Body of pancreas (tissue), 4 donors: Measurements from ENCODE around the gene LRP11. TPM values are rescaled to one million over a fixed set of nuclear protein-coding genes. Genes with fewer than 3 reads are reported as not detected.
"Not testable (repeated sequence)": the region's sequence is repeated elsewhere in the genome, so short reads cannot be mapped to it uniquely, and the experiment has no call there.

ENCODE experiments used
- ATAC-seq: fragments of 150-250 bp; one replicate; pipeline ENCODE4 v1.9.1; 2016
- DNase-seq, 4 donors: peaks; one replicate each; pipeline ENCODE4 v3.0.0-alpha.2; 2019
- H3K27ac ChIP-seq, 4 donors: fragments of 200-600 bp; sonication (generic); 1 replicate in 3 of 4; 2 replicates in 1 of 4; pipeline versions ENCODE4 v1.5.1 to v1.6.1; 2016 to 2019; ENCODE audit warnings: mild to moderate bottlenecking in 1 of 4, mixed read lengths in 1 of 4, moderate library complexity in 1 of 4
- H3K27me3 ChIP-seq, 2 donors: fragments of 200-600 bp; sonication (generic); one replicate each; pipeline ENCODE4 v1.6.0; 2016; ENCODE audit warnings: mild to moderate bottlenecking in 1 of 2
- H3K36me3 ChIP-seq, 2 donors: fragments of 200-600 bp; sonication (generic); replicated peaks in 1 of 2; 2 replicates each; pipeline ENCODE4 v1.5.1; 2016; ENCODE audit warnings: low read depth in 2 of 2; ENCODE audit not compliant: insufficient read depth in 1 of 2
- H3K4me1 ChIP-seq: fragments of 200-600 bp; sonication (generic); one replicate; pipeline ENCODE4 v1.6.0; 2016
- H3K4me3 ChIP-seq, 2 donors: fragments of 200-600 bp; sonication (generic); 1 replicate in 1 of 2; 2 replicates in 1 of 2; pipeline ENCODE4 v1.5.1; 2016 to 2019
- H3K9me3 ChIP-seq, 3 donors: fragments of 200-600 bp; sonication (generic); 1 replicate in 2 of 3; 2 replicates in 1 of 3; pipeline ENCODE4 v1.5.1; 2016
- POLR2A ChIP-seq, 3 donors: fragments of 450-650 bp; IDR thresholded peaks; one replicate each; pipeline ENCODE4 v1.6.1; 2016; ENCODE audit warnings: antibody characterized with exemption in 3 of 3, mild to moderate bottlenecking in 2 of 3
- WGBS, 2 donors: methylation state at CpG; one replicate each; pipeline ENCODE4 v1.1.5; 2017; 5-methylcytosine and 5-hydroxymethylcytosine counted together
- intact Hi-C: fragments of 100-400 bp; cut with DNase I; formaldehyde crosslinking; loops from one replicate; pipeline ENCODE4 v1.15.1; 2023
- total RNA-seq, 2 donors: library from RNA; depleted of rRNA; stranded (reverse); fragments of >200 nt; gene quantifications; one replicate each; pipeline ENCODE4 v1.1.0, GENCODE V29; 2016
- TF ChIP-seq, protein P1 (sequence below), 7 experiments: fragments of 450-650 bp in 4 of 7; fragments of 200-600 bp in 3 of 7; sonication (generic) in 3 of 7; IDR thresholded peaks; one replicate each; pipeline ENCODE4 v1.5.1; 2016 to 2019; ENCODE audit warnings: antibody characterized with exemption in 7 of 7

Gene LRP11, protein sequence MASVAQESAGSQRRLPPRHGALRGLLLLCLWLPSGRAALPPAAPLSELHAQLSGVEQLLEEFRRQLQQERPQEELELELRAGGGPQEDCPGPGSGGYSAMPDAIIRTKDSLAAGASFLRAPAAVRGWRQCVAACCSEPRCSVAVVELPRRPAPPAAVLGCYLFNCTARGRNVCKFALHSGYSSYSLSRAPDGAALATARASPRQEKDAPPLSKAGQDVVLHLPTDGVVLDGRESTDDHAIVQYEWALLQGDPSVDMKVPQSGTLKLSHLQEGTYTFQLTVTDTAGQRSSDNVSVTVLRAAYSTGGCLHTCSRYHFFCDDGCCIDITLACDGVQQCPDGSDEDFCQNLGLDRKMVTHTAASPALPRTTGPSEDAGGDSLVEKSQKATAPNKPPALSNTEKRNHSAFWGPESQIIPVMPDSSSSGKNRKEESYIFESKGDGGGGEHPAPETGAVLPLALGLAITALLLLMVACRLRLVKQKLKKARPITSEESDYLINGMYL
- 10 to 100 TPM; 21.0 to 28.0 TPM for total RNA-seq

DNA sequence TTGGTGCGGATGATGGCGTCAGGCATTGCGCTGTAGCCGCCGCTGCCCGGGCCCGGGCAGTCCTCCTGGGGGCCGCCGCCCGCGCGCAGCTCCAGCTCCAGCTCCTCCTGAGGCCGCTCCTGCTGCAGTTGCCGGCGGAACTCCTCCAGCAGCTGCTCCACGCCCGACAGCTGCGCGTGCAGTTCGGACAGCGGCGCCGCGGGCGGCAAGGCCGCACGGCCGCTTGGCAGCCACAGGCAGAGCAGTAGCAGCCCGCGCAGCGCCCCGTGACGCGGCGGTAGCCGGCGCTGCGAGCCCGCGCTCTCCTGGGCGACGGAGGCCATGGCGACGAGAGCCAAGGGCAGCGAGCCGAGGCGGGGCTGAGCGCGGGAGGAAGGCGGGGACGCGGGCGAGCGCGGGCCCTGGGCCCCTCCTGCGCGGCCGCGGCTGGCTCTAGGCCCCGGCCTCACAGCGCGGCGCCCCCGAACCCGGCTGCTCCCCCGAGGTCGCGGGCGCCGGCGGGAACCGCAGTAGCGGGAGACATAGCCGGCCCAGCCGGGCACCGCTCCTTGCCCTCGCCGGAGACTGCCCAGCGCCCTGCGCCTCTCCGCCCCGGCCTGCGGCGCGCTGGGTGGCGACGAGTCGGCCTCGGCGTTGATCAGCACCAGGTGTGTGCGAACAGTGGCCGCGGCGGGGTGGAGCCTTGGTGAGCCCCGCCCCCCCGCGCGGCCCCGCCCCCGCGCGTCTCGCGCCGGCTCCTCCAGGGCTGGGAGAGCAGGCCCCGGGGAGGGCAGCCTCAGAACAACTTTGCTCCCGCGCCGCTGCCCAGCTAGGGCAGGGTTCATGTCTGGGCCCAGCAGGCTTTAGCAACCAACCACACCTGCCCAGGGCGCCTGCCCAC lies at the start of gene LRP11:
TSS of gene LRP11 (minus strand) at position 662 of the 880 bp plus-strand sequence. CDS start at position 323, 339 bp downstream.
- peak within 1 kb of the TSS; percentile 38 to 64 for H3K4me3 ChIP-seq
- intact Hi-C loops = no loop called here
- H3K27me3 ChIP-seq = no peaks in the 10 kb centered on the region
- H3K9me3 ChIP-seq = no peaks in the 10 kb centered on the region
- no peaks in the 10 kb centered on the region for H3K36me3 ChIP-seq
- peak; percentile 72 to 89 (median 73) for TF ChIP-seq POLR2A (IDR thresholded peaks at IDR 0.05)
- TF ChIP-seq, protein P1, sequence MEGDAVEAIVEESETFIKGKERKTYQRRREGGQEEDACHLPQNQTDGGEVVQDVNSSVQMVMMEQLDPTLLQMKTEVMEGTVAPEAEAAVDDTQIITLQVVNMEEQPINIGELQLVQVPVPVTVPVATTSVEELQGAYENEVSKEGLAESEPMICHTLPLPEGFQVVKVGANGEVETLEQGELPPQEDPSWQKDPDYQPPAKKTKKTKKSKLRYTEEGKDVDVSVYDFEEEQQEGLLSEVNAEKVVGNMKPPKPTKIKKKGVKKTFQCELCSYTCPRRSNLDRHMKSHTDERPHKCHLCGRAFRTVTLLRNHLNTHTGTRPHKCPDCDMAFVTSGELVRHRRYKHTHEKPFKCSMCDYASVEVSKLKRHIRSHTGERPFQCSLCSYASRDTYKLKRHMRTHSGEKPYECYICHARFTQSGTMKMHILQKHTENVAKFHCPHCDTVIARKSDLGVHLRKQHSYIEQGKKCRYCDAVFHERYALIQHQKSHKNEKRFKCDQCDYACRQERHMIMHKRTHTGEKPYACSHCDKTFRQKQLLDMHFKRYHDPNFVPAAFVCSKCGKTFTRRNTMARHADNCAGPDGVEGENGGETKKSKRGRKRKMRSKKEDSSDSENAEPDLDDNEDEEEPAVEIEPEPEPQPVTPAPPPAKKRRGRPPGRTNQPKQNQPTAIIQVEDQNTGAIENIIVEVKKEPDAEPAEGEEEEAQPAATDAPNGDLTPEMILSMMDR (IDR thresholded peaks at IDR 0.05) = peak in 1 of 7 experiments; percentile 4
- ATAC-seq (peak; percentile 85), DNase-seq (peak; percentile 89 to 93 (median 90))
- H3K4me1 ChIP-seq = peaks cover 36% of the 10 kb centered on the region
- peak within 1 kb of the TSS; percentile 97 to 99 (median 98) for H3K27ac ChIP-seq
- 0% methylated on average over 17 to 110 of the region's 110 CpGs for WGBS, 2 donors

DNA sequence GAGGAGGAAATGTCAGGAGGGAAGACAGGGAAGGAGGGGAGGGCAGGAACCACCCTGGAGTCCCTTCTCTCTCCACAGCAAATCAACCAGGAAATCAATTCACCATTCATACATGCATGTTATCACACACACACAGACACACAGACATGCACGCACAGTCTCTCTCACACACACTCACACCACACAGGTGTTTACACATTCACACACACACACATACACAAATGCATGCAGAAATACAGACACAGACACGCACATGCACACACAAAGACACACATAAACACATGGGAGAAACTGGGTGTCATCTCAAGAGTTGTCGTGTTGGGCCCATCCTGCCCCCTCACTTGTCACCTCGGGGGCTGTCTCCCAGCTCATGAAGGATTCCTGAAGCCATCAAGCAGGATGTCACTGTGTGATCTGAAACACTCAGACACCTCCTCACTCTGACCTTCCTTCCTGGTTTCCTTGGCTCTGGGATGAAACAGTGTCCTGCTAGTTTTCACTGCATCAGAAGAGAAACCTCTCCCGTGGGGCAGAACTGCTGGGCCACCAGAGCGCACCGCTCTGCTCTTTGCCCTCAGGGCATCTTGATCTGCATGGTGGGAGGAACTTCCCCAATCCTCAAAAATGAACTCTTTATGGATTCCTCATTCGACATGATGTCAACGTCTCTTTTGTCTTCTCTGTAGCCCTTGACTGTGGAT lies 49.5 kb upstream of the LRP11 start:
- TF ChIP-seq, protein P1 (IDR thresholded peaks at IDR 0.05) = no peak
- no peak for TF ChIP-seq POLR2A (IDR thresholded peaks at IDR 0.05)
- Histone ChIP-seq H3K9me3 (no peaks in the 10 kb centered on the region), H3K27ac (no peak overlapping the region), H3K36me3 (no peaks in the 10 kb centered on the region), H3K27me3 (no peaks in the 10 kb centered on the region), H3K4me1 (no peaks in the 10 kb centered on the region), H3K4me3 (no peak overlapping the region)
- ATAC-seq (no peak), DNase-seq (no peak)
- intact Hi-C loops = no loop called here
- WGBS, 2 donors = 77 to 78% methylated on average over 9 of the region's 9 CpGs

DNA sequence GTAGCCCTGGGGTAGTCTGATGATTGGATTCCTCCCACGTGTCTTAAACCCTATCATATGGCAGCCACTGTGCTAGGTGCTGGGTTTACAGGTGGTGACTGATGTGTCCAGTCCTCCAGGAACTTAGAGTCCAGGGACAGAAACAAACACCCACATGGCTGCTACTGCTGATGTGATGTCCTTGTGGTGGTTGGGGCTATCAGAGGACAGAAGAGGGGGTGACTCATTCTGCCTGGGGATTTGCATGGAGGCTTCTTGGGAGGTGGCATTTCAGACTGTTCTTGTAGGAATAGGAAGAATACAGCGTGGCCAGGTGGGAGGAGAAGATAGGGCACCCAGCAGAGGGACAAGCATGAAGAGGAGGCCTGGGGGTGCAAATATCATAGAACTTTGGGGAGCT lies 48.9 kb upstream of the LRP11 start:
- ATAC-seq (no peak), DNase-seq (no peak)
- no peaks in the 10 kb centered on the region for H3K4me1 ChIP-seq
- no peaks in the 10 kb centered on the region for H3K9me3 ChIP-seq
- 51 to 72% methylated on average over 2 of the region's 2 CpGs for WGBS, 2 donors
- H3K36me3 ChIP-seq = no peaks in the 10 kb centered on the region
- no peak overlapping the region for H3K4me3 ChIP-seq
- no peak overlapping the region for H3K27ac ChIP-seq
- no peaks in the 10 kb centered on the region for H3K27me3 ChIP-seq
- intact Hi-C loops = no loop called here
- TF ChIP-seq, protein P1 (IDR thresholded peaks at IDR 0.05) = no peak

DNA sequence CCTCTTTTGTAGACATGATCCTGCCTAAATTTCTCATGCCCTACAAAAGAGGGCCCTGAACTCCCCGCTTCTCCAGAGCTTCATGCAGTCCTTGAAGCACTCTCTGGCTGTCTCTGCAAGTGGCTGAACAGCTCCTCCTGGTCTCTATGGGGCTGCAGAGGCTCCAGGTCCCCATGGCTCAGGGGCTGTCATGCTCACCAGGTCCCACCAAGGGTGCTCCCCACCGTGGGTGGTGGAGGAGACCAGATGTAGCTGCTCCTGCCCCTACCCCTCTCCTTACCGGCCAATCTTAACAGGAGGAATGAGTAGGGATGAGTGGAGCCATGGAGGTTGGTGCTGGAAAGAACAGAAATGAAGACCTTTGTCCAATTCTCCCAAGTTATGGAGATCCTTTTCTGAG lies 48.5 kb upstream of the LRP11 start:
- DNase-seq, H3K27me3 ChIP-seq, intact Hi-C loops, H3K9me3 ChIP-seq, H3K4me1 ChIP-seq, H3K27ac ChIP-seq, H3K4me3 ChIP-seq, ATAC-seq, H3K36me3 ChIP-seq: not testable (repeated sequence)
- WGBS, 2 donors = 78 to 79% methylated on average over 3 of the region's 3 CpGs
